ENCODE measurements around the gene SOX6. TPM values are rescaled to one million over a fixed set of nuclear protein-coding genes. Genes with fewer than 3 reads are reported as not detected.
A peak's percentile ranks its signal among the peaks of the same experiment; 100 is the strongest.

Gene SOX6
- total and polyA plus RNA-seq, 12 donors, result 0.71 to 13.9 (median 6.7) TPM

DNA sequence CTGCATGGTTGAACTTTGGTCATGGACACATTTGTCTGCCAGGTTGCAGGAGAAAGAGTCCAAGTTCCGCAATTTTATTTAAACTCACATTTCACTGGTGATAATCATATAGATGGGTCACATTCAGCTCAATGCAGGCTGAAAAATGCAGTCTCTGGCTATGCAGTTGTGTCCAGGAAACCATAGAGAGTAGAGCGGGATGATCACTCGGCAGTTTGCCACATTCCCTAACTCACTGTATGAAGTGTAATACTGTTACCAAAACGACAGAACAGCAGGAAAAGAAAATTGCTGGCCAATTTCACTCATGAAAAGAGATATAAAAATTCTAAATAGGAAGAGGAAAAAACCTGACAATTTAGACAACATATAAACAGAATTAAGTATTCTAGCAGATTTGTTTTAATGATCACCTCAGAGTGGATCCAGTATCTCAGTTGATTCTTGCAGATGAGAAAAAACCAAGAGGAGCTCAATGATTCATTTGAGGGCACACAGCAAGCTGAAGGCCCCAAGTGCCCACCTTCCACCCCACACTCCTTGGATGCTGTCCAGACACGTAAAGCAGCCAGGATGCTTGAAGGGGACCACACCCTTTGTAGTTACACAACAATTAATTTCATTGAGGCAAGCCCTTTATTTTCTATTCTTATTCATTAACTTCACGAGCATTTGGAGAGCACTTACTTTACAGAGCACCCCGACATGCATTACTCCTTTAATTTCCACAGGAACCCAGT lies 422.3 kb downstream of the SOX6 start:
- H3K4me1 ChIP-seq (replicated peaks in 1 of 2), result no peaks in the 10 kb centered on the region
- TF ChIP-seq, protein P1, sequence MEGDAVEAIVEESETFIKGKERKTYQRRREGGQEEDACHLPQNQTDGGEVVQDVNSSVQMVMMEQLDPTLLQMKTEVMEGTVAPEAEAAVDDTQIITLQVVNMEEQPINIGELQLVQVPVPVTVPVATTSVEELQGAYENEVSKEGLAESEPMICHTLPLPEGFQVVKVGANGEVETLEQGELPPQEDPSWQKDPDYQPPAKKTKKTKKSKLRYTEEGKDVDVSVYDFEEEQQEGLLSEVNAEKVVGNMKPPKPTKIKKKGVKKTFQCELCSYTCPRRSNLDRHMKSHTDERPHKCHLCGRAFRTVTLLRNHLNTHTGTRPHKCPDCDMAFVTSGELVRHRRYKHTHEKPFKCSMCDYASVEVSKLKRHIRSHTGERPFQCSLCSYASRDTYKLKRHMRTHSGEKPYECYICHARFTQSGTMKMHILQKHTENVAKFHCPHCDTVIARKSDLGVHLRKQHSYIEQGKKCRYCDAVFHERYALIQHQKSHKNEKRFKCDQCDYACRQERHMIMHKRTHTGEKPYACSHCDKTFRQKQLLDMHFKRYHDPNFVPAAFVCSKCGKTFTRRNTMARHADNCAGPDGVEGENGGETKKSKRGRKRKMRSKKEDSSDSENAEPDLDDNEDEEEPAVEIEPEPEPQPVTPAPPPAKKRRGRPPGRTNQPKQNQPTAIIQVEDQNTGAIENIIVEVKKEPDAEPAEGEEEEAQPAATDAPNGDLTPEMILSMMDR (IDR thresholded peaks at IDR 0.05), result no peak
- no peak for TF ChIP-seq POLR2A (IDR thresholded peaks at IDR 0.05)
- H3K36me3 ChIP-seq (replicated peaks in 1 of 2), result no peaks in the 10 kb centered on the region
- H3K9me3 ChIP-seq (replicated peaks in 1 of 3), result no peaks in the 10 kb centered on the region
- H3K27ac ChIP-seq, result no peak overlapping the region
- H3K27me3 ChIP-seq, result no peaks in the 10 kb centered on the region
- intact Hi-C loops (cut with DNase I), result loop anchor here in 1 of 2 donors (10.0 kb wide), 1 partner anchor 289 kb away; no protein-coding TSS in a partner anchor
- DNase-seq, result peak in 1 of 7 donors; percentile 6
- no peak overlapping the region for H3K4me3 ChIP-seq
- 68 to 78% (median 75%) methylated on average over 7 of the region's 7 CpGs for WGBS, 4 donors

DNA sequence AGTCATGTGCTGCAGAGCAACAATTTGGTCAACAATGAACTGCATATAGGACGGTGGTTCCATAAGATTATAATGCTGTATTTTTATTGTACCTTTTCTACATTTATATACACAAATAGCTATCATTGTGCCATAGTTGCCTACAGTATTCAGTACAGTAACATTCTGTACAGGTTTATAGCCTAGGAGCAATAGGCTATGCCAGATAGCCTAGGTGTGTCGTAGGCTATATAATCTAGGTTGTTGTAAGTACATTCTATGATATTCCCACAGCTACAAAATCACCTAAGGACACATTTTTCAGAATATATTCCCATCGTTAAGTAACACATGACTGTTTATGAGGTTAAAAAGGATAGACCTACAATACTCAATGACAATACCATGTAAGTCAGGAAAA lies 423.9 kb downstream of the SOX6 start:
- Histone ChIP-seq H3K36me3 (replicated peaks in 1 of 2) (no peaks in the 10 kb centered on the region), H3K27ac (no peak overlapping the region), H3K4me3 (no peak overlapping the region), H3K9me3 (replicated peaks in 1 of 3) (no peaks in the 10 kb centered on the region), H3K27me3 (no peaks in the 10 kb centered on the region), H3K4me1 (replicated peaks in 1 of 2) (no peaks in the 10 kb centered on the region)
- no peak for DNase-seq
- no peak for TF ChIP-seq POLR2A (IDR thresholded peaks at IDR 0.05)
- TF ChIP-seq, protein P1 (IDR thresholded peaks at IDR 0.05), result no peak
- intact Hi-C loops (cut with DNase I), result loop anchor here in 1 of 2 donors (10.0 kb wide), 1 partner anchor 288 kb away; no protein-coding TSS in a partner anchor
- 81 to 92% (median 89%) methylated on average over 3 of the region's 3 CpGs for WGBS, 4 donors

DNA sequence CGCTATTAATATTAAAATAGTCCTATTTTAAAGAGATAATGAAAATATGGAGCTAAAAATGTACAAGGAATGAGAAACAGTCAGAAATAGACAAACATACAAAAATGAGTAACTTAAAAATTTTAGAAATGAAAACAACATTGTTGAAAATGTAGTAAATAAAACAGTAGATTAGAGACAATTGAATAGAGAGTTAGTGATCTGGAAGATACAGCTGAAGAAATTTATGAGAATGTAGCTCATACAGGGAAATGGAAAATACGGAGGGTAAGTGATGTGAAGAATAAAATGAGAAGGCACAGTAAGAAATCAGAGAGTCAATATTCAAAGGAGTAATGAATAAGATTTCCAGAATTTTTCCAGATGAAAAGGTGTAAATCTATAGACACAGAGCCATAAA lies 424.8 kb downstream of the SOX6 start:
- H3K4me1 ChIP-seq (replicated peaks in 1 of 2), result no peaks in the 10 kb centered on the region
- no peaks in the 10 kb centered on the region for H3K27me3 ChIP-seq
- H3K4me3 ChIP-seq, result no peak overlapping the region
- no peaks in the 10 kb centered on the region for H3K36me3 ChIP-seq (replicated peaks in 1 of 2)
- intact Hi-C loops (cut with DNase I), result loop anchor here in 1 of 2 donors (10.0 kb wide), 1 partner anchor 287 kb away; no protein-coding TSS in a partner anchor
- H3K9me3 ChIP-seq (replicated peaks in 1 of 3), result no peaks in the 10 kb centered on the region
- no peak for TF ChIP-seq POLR2A (IDR thresholded peaks at IDR 0.05)
- TF ChIP-seq, protein P1 (IDR thresholded peaks at IDR 0.05), result no peak
- DNase-seq, result no peak
- H3K27ac ChIP-seq, result no peak overlapping the region
- WGBS, 4 donors, result 91 to 96% (median 94%) methylated on average over 2 of the region's 2 CpGs

DNA sequence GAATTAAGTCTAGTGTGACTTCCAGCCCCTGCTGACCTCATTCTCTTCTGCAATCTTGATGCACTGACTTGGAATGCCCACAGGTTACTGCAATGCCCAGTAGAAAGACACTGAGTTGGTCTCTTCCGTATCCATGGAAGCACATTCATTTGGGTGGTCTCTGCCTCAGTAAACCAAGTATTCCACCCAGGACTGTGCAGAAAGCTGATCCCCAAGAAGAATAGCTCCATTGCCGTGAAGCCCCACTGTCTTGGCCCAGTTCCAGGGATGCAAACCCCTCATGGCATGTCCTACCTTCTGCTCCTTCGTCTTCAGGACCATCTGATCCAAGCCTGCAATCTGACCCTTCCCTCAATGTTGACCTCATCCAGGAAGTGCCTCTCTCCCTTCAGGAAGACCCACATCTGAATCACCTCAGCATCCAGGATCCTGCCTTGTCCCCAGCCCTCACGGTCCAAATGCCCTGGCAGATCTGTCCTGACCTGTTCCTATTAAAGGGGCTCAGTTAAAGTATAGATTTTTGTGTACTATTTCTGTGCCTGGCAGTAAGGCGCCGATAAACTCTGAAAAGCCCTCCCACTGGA lies 425.8 kb downstream of the SOX6 start:
- WGBS, 4 donors, result 63 to 81% (median 79%) methylated on average over 6 of the region's 6 CpGs
- no peaks in the 10 kb centered on the region for H3K27me3 ChIP-seq
- no peaks in the 10 kb centered on the region for H3K4me1 ChIP-seq (replicated peaks in 1 of 2)
- no peak overlapping the region for H3K27ac ChIP-seq
- peak in 1 of 7 donors; percentile 20 for DNase-seq
- no peak overlapping the region for H3K4me3 ChIP-seq
- H3K36me3 ChIP-seq (replicated peaks in 1 of 2), result no peaks in the 10 kb centered on the region
- no peak for TF ChIP-seq POLR2A (IDR thresholded peaks at IDR 0.05)
- TF ChIP-seq, protein P1 (IDR thresholded peaks at IDR 0.05), result no peak
- H3K9me3 ChIP-seq (replicated peaks in 1 of 3), result no peaks in the 10 kb centered on the region
- intact Hi-C loops (cut with DNase I), result loop anchor here in 1 of 2 donors (10.0 kb wide), 1 partner anchor 286 kb away; no protein-coding TSS in a partner anchor
